WTC11 (cell line): ENCODE measurements around the gene MMP11. TPM values are rescaled to one million over a fixed set of nuclear protein-coding genes. Genes with fewer than 3 reads are reported as not detected.

Experiments used
- ATAC-seq: fragments of 200-7000 bp; cut with Tn5 transposase; 2 replicates; pipeline ENCODE4 v1.10.0; 2021; ENCODE audit warnings: mild to moderate bottlenecking, moderate library complexity
- CTCF ChIA-PET: fragments of 300-600 bp; sonication (Branson Sonifier 250); formaldehyde crosslinking; loops from one replicate; lab custom pipeline; 2021; ENCODE audit warnings: antibody characterized with exemption; lab: Charles Lee
- POLR2A ChIA-PET: fragments of 350-600 bp; sonication (Branson Sonifier 250); formaldehyde crosslinking; loops from one replicate; lab custom pipeline; 2021; ENCODE audit warnings: antibody characterized with exemption; lab: Charles Lee
- DNase-seq: peaks from one replicate; pipeline ENCODE4 v3.0.0; 2021; ENCODE audit warnings: low spot score
- H3K27ac Mint-ChIP-seq: 2 replicates; pipeline ENCODE4 v1.8.0; 2021; ENCODE audit warnings: mixed read lengths
- H3K27me3 Mint-ChIP-seq: 2 replicates; pipeline ENCODE4 v1.8.0; 2021; ENCODE audit warnings: low read depth, mild to moderate bottlenecking, moderate library complexity, mixed read lengths
- H3K36me3 Mint-ChIP-seq: 2 replicates; pipeline ENCODE4 v1.8.0; 2021; ENCODE audit warnings: mixed read lengths
- H3K4me1 Mint-ChIP-seq: 2 replicates; pipeline ENCODE4 v1.8.0; 2022; ENCODE audit warnings: mixed read lengths
- H3K4me3 Mint-ChIP-seq: 2 replicates; pipeline ENCODE4 v1.8.0; 2021; ENCODE audit warnings: mild to moderate bottlenecking, moderate library complexity, mixed read lengths
- H3K9me3 Mint-ChIP-seq: 2 replicates; pipeline ENCODE4 v1.8.0; 2021; ENCODE audit warnings: mixed read lengths
- CBFB ChIP-seq: sonication (generic); formaldehyde crosslinking; IDR thresholded peaks from 2 replicates; pipeline ENCODE4 v1.8.1; 2022; ENCODE audit warnings: mild to moderate bottlenecking, low read depth, missing genetic modification reagents
- EMX1 ChIP-seq: fragments of 250-450 bp; sonication (Bioruptor Pico); IDR thresholded peaks from 2 replicates; pipeline ENCODE4 v1.8.0; 2021; ENCODE audit warnings: mild to moderate bottlenecking
- ERG ChIP-seq: fragments of 250-450 bp; sonication (Bioruptor Pico); IDR thresholded peaks from 2 replicates; pipeline ENCODE4 v1.8.0; 2021; ENCODE audit warnings: mild to moderate bottlenecking
- JAZF1 ChIP-seq: fragments of 250-450 bp; sonication (Bioruptor Pico); IDR thresholded peaks from 2 replicates; pipeline ENCODE4 v1.9.0; 2021; ENCODE audit warnings: moderate library complexity, mild to moderate bottlenecking, inconsistent platforms
- JUN ChIP-seq: sonication (generic); formaldehyde crosslinking; IDR thresholded peaks from 2 replicates; pipeline ENCODE4 v1.8.0; 2023; ENCODE audit warnings: mild to moderate bottlenecking, missing genetic modification reagents
- KAT7 ChIP-seq: sonication (generic); formaldehyde crosslinking; IDR thresholded peaks from 2 replicates; pipeline ENCODE4 v1.8.1; 2023; ENCODE audit warnings: missing genetic modification reagents, mild to moderate bottlenecking, borderline replicate concordance
- NR2C2 ChIP-seq: sonication (generic); formaldehyde crosslinking; IDR thresholded peaks from 2 replicates; pipeline ENCODE4 v1.8.0; 2022; ENCODE audit warnings: mild to moderate bottlenecking, missing genetic modification reagents
- OVOL2 ChIP-seq: fragments of 250-450 bp; sonication (Bioruptor Pico); IDR thresholded peaks from 2 replicates; pipeline ENCODE4 v1.9.0; 2021; ENCODE audit warnings: mild to moderate bottlenecking, borderline replicate concordance
- SMAD3 ChIP-seq: sonication (generic); formaldehyde crosslinking; IDR thresholded peaks from 2 replicates; pipeline ENCODE4 v1.8.0; 2022; ENCODE audit warnings: missing genetic modification reagents, mild to moderate bottlenecking, borderline replicate concordance
- SMAD4 ChIP-seq: sonication (generic); formaldehyde crosslinking; IDR thresholded peaks from 2 replicates; pipeline ENCODE4 v1.8.0; 2022; ENCODE audit warnings: mild to moderate bottlenecking, missing genetic modification reagents
- TCF7 ChIP-seq: sonication (generic); formaldehyde crosslinking; IDR thresholded peaks from 2 replicates; pipeline ENCODE4 v1.8.0; 2022; ENCODE audit warnings: mild to moderate bottlenecking, low read depth, missing genetic modification reagents, moderate library complexity
- TEAD1 ChIP-seq: sonication (generic); formaldehyde crosslinking; IDR thresholded peaks from 2 replicates; pipeline ENCODE4 v1.8.0; 2022; ENCODE audit warnings: mild to moderate bottlenecking, missing genetic modification reagents
- total RNA-seq: library from RNA; stranded (reverse); gene quantifications from 3 replicates; pipeline ENCODE4 v1.2.3, GENCODE V29; 2021
- TF ChIP-seq, protein P1 (sequence below): sonication (generic); formaldehyde crosslinking; IDR thresholded peaks from 2 replicates; pipeline ENCODE4 v1.8.1; 2023; ENCODE audit warnings: mild to moderate bottlenecking, missing genetic modification reagents, borderline replicate concordance
- TF ChIP-seq, protein P2 (sequence below): sonication (generic); formaldehyde crosslinking; conservative IDR thresholded peaks from 2 replicates; pipeline ENCODE4 v1.8.1; 2023; ENCODE audit warnings: mild to moderate bottlenecking, low read depth, missing genetic modification reagents, moderate library complexity
- TF ChIP-seq, protein P3 (sequence below): sonication (generic); formaldehyde crosslinking; IDR thresholded peaks from 2 replicates; pipeline ENCODE4 v1.8.0; 2022; ENCODE audit warnings: mild to moderate bottlenecking, missing genetic modification reagents
- TF ChIP-seq, protein P4 (sequence below): sonication (generic); formaldehyde crosslinking; IDR thresholded peaks from 2 replicates; pipeline ENCODE4 v1.8.1; 2022; ENCODE audit warnings: low read depth, mild to moderate bottlenecking, moderate library complexity, missing genetic modification reagents, borderline replicate concordance
- TF ChIP-seq, protein P5 (sequence below): sonication (generic); formaldehyde crosslinking; IDR thresholded peaks from 2 replicates; pipeline ENCODE4 v1.8.1; 2023; ENCODE audit warnings: mild to moderate bottlenecking, missing genetic modification reagents

Gene MMP11
- total RNA-seq, 1 experiment from 2014 or later: 16.5 TPM

DNA sequence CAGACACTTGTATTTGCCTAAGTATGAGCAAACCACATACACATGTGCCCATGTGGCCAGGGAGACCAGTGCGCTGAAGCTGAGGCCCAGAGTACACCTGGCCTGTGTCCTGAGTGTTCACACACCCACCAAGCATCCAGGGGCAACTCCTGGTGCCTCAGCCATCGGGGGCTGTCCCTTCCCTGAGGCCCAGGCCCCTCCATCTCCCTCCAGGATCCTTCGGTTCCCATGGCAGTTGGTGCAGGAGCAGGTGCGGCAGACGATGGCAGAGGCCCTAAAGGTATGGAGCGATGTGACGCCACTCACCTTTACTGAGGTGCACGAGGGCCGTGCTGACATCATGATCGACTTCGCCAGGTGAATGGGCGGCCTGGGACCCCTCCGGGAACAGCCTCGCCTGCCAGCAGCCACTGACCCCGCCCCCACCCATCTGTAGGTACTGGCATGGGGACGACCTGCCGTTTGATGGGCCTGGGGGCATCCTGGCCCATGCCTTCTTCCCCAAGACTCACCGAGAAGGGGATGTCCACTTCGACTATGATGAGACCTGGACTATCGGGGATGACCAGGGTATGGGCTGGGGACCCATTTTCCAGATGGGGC, 7.6 kb downstream of the MMP11 start (continued):
- TF ChIP-seq CBFB (CRISPR knock-in tag): no peak
- TF ChIP-seq, protein P1, sequence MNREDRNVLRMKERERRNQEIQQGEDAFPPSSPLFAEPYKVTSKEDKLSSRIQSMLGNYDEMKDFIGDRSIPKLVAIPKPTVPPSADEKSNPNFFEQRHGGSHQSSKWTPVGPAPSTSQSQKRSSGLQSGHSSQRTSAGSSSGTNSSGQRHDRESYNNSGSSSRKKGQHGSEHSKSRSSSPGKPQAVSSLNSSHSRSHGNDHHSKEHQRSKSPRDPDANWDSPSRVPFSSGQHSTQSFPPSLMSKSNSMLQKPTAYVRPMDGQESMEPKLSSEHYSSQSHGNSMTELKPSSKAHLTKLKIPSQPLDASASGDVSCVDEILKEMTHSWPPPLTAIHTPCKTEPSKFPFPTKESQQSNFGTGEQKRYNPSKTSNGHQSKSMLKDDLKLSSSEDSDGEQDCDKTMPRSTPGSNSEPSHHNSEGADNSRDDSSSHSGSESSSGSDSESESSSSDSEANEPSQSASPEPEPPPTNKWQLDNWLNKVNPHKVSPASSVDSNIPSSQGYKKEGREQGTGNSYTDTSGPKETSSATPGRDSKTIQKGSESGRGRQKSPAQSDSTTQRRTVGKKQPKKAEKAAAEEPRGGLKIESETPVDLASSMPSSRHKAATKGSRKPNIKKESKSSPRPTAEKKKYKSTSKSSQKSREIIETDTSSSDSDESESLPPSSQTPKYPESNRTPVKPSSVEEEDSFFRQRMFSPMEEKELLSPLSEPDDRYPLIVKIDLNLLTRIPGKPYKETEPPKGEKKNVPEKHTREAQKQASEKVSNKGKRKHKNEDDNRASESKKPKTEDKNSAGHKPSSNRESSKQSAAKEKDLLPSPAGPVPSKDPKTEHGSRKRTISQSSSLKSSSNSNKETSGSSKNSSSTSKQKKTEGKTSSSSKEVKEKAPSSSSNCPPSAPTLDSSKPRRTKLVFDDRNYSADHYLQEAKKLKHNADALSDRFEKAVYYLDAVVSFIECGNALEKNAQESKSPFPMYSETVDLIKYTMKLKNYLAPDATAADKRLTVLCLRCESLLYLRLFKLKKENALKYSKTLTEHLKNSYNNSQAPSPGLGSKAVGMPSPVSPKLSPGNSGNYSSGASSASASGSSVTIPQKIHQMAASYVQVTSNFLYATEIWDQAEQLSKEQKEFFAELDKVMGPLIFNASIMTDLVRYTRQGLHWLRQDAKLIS (CRISPR knock-in tag): no peak

GRCh38 chr22:23781065-23781464, 8.4 kb downstream of the MMP11 start:
- Mint-ChIP-seq H3K4me3 (no peak overlapping the region), H3K9me3 (no peaks in the 10 kb centered on the region), H3K27me3 (no peaks in the 10 kb centered on the region; the same call in 1 of the 2 replicates), H3K4me1 (0 out of 2 replicates have a peak, but pooled peaks cover under 1% of the 10 kb centered on the region), H3K27ac (peak overlapping the region; percentile 41; the same call in 1 of the 2 replicates), H3K36me3 (no peaks in the 10 kb centered on the region)
- ChIA-PET POLR2A (no interaction called here), CTCF (interaction anchor here (1.6 to 1.7 kb wide), 2 partner anchors 69 to 113 kb away, joined by 4 to 5 read pairs; partner anchors contain the start of gene MIF)
- ATAC-seq: no peak
- no peak for DNase-seq
- TF ChIP-seq, protein P2, sequence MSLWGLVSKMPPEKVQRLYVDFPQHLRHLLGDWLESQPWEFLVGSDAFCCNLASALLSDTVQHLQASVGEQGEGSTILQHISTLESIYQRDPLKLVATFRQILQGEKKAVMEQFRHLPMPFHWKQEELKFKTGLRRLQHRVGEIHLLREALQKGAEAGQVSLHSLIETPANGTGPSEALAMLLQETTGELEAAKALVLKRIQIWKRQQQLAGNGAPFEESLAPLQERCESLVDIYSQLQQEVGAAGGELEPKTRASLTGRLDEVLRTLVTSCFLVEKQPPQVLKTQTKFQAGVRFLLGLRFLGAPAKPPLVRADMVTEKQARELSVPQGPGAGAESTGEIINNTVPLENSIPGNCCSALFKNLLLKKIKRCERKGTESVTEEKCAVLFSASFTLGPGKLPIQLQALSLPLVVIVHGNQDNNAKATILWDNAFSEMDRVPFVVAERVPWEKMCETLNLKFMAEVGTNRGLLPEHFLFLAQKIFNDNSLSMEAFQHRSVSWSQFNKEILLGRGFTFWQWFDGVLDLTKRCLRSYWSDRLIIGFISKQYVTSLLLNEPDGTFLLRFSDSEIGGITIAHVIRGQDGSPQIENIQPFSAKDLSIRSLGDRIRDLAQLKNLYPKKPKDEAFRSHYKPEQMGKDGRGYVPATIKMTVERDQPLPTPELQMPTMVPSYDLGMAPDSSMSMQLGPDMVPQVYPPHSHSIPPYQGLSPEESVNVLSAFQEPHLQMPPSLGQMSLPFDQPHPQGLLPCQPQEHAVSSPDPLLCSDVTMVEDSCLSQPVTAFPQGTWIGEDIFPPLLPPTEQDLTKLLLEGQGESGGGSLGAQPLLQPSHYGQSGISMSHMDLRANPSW: no peak
- TF ChIP-seq SMAD4 (CRISPR knock-in tag): no peak
- TF ChIP-seq JAZF1 (CRISPR knock-in tag): no peak
- TF ChIP-seq SMAD3: no peak
- TF ChIP-seq EMX1 (CRISPR knock-in tag): no peak
- no peak for TF ChIP-seq JUN (CRISPR knock-in tag)
- TF ChIP-seq, protein P1 (CRISPR knock-in tag): no peak
- no peak for TF ChIP-seq CBFB (CRISPR knock-in tag)
- TF ChIP-seq NR2C2 (CRISPR knock-in tag): no peak
- TF ChIP-seq, protein P3, sequence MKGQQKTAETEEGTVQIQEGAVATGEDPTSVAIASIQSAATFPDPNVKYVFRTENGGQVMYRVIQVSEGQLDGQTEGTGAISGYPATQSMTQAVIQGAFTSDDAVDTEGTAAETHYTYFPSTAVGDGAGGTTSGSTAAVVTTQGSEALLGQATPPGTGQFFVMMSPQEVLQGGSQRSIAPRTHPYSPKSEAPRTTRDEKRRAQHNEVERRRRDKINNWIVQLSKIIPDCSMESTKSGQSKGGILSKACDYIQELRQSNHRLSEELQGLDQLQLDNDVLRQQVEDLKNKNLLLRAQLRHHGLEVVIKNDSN (CRISPR knock-in tag): no peak
- TF ChIP-seq KAT7 (CRISPR knock-in tag): no peak
- no peak for TF ChIP-seq TEAD1 (CRISPR knock-in tag)
- no peak for TF ChIP-seq ERG (CRISPR knock-in tag)
- no peak for TF ChIP-seq OVOL2 (CRISPR knock-in tag)
- TF ChIP-seq, protein P4, sequence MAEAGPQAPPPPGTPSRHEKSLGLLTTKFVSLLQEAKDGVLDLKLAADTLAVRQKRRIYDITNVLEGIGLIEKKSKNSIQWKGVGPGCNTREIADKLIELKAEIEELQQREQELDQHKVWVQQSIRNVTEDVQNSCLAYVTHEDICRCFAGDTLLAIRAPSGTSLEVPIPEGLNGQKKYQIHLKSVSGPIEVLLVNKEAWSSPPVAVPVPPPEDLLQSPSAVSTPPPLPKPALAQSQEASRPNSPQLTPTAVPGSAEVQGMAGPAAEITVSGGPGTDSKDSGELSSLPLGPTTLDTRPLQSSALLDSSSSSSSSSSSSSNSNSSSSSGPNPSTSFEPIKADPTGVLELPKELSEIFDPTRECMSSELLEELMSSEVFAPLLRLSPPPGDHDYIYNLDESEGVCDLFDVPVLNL (CRISPR knock-in tag): no peak
- TF ChIP-seq TCF7 (CRISPR knock-in tag): no peak
- TF ChIP-seq, protein P5, sequence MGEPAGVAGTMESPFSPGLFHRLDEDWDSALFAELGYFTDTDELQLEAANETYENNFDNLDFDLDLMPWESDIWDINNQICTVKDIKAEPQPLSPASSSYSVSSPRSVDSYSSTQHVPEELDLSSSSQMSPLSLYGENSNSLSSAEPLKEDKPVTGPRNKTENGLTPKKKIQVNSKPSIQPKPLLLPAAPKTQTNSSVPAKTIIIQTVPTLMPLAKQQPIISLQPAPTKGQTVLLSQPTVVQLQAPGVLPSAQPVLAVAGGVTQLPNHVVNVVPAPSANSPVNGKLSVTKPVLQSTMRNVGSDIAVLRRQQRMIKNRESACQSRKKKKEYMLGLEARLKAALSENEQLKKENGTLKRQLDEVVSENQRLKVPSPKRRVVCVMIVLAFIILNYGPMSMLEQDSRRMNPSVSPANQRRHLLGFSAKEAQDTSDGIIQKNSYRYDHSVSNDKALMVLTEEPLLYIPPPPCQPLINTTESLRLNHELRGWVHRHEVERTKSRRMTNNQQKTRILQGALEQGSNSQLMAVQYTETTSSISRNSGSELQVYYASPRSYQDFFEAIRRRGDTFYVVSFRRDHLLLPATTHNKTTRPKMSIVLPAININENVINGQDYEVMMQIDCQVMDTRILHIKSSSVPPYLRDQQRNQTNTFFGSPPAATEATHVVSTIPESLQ: no peak
